ENCODE results near the gene RASSF3.

GRCh38 chr12:64681200-64682052, 71.1 kb downstream of the RASSF3 start:
- TF ChIP-seq, protein P1, sequence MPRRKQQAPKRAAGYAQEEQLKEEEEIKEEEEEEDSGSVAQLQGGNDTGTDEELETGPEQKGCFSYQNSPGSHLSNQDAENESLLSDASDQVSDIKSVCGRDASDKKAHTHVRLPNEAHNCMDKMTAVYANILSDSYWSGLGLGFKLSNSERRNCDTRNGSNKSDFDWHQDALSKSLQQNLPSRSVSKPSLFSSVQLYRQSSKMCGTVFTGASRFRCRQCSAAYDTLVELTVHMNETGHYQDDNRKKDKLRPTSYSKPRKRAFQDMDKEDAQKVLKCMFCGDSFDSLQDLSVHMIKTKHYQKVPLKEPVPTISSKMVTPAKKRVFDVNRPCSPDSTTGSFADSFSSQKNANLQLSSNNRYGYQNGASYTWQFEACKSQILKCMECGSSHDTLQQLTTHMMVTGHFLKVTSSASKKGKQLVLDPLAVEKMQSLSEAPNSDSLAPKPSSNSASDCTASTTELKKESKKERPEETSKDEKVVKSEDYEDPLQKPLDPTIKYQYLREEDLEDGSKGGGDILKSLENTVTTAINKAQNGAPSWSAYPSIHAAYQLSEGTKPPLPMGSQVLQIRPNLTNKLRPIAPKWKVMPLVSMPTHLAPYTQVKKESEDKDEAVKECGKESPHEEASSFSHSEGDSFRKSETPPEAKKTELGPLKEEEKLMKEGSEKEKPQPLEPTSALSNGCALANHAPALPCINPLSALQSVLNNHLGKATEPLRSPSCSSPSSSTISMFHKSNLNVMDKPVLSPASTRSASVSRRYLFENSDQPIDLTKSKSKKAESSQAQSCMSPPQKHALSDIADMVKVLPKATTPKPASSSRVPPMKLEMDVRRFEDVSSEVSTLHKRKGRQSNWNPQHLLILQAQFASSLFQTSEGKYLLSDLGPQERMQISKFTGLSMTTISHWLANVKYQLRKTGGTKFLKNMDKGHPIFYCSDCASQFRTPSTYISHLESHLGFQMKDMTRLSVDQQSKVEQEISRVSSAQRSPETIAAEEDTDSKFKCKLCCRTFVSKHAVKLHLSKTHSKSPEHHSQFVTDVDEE (CRISPR knock-in tag; IDR thresholded peaks at IDR 0.05), result no peak
- TF ChIP-seq, protein P2, sequence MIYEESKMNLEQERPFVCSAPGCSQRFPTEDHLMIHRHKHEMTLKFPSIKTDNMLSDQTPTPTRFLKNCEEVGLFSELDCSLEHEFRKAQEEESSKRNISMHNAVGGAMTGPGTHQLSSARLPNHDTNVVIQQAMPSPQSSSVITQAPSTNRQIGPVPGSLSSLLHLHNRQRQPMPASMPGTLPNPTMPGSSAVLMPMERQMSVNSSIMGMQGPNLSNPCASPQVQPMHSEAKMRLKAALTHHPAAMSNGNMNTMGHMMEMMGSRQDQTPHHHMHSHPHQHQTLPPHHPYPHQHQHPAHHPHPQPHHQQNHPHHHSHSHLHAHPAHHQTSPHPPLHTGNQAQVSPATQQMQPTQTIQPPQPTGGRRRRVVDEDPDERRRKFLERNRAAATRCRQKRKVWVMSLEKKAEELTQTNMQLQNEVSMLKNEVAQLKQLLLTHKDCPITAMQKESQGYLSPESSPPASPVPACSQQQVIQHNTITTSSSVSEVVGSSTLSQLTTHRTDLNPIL (CRISPR knock-in tag; IDR thresholded peaks at IDR 0.05; ENCODE audit: low read depth), result no peak
- TF ChIP-seq ZFP30 (CRISPR knock-in tag; IDR thresholded peaks at IDR 0.05), result no peak
- no peak for TF ChIP-seq ZFP3 (CRISPR knock-in tag; IDR thresholded peaks at IDR 0.05)
- TF ChIP-seq, protein P3, sequence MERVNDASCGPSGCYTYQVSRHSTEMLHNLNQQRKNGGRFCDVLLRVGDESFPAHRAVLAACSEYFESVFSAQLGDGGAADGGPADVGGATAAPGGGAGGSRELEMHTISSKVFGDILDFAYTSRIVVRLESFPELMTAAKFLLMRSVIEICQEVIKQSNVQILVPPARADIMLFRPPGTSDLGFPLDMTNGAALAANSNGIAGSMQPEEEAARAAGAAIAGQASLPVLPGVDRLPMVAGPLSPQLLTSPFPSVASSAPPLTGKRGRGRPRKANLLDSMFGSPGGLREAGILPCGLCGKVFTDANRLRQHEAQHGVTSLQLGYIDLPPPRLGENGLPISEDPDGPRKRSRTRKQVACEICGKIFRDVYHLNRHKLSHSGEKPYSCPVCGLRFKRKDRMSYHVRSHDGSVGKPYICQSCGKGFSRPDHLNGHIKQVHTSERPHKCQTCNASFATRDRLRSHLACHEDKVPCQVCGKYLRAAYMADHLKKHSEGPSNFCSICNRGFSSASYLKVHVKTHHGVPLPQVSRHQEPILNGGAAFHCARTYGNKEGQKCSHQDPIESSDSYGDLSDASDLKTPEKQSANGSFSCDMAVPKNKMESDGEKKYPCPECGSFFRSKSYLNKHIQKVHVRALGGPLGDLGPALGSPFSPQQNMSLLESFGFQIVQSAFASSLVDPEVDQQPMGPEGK (CRISPR knock-in tag; IDR thresholded peaks at IDR 0.05; ENCODE audit: borderline replicate concordance), result no peak

All from SK-N-SH treated with all-trans-retinoic acid at 6 μM for 48 hours (cell line).